Measurements from ENCODE around the gene N4BP3.
"Not testable (repeated sequence)": the region's sequence is repeated elsewhere in the genome, so short reads cannot be mapped to it uniquely, and the experiment has no call there.

N4BP3 gene

GRCh38 chr5:178122346-178122745 lies 9.0 kb downstream of the N4BP3 start:
- DNase-seq (ENCODE audit: low read depth), result no peak

- no peak for DNase-seq (ENCODE audit: low read depth)
These were observed 10.0 kb downstream of the N4BP3 start for GRCh38 chr5:178123094-178123965.

- no peak for DNase-seq (ENCODE audit: low read depth)
These were observed 10.9 kb downstream of the N4BP3 start for GRCh38 chr5:178123966-178124925.

DNA sequence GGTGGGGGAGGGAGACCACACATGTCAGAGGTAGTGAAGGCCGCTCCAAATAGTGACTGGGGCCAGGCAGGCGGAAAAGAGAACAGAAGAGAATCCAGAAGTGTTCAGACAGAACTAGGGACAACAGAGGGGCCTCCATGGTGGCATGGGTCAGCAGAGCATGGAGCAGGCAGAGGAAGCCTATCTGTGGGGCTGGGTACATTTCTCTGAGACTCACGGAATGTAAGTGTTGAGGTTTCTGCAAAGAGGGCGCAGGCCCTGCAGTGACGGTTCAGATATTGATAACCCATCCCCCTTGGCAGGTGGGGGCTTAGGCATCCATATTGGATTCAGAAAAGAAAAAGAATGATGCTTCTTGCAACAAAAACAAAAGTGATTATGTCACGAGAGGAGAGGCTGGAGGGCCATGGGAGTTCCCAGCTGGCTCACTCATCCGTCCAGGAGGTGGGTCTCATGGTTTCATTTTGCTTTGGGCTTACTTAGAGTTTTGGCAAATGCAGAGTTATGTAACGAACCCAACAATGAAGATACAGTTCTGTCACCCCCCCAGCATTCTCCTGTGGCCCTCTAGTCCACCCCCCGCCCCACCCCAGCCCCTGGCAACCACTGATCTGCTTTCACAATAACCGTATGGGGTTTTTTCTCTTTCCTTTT lies 12.0 kb downstream of the N4BP3 start:
- DNase-seq (ENCODE audit: low read depth), result no peak

DNA sequence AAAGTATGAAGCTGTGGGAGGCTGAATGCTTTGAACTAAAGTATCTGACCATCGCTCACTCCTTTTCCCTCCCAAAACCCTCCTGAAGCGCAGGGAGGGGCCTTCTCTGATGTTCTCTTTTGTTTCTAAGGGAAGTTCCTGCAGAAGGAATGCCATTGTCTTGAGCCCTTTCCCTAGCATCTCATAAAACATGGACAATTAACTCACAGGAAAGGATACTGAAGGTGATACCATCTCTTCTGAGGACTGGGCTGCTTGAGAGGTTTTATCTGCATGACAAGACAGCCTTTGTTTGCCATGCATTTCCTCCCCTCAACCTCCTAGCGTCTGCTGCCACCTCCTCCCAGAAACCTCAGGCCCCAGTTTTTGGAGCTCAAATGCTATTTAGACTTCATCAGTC lies 13.2 kb downstream of the N4BP3 start:
- no peak for DNase-seq (ENCODE audit: low read depth)

GRCh38 chr5:178127300-178128009 lies 14.1 kb downstream of the N4BP3 start:
- not testable (repeated sequence) for DNase-seq (ENCODE audit: low read depth)

DNA sequence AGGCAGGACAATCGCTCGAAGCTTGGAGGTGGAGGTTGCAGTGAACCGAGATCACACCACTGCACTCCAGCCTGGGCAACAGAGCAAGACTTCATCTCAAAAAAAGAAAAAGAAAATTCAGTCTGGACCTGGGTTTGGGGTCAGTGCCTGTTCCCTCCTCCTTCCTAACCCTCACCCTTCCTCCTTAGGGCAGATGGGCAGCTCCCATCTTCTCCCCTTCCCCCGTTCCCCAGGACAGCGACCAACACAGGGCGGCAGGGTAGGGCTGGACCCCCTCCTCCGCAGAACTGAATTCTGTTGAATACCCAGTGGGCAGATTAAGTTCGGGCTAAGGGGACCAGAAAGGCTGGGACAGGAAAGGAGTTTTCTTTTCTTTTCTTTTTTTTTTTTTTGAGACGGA lies 16.0 kb downstream of the N4BP3 start:
- DNase-seq (ENCODE audit: low read depth), result no peak

DNA sequence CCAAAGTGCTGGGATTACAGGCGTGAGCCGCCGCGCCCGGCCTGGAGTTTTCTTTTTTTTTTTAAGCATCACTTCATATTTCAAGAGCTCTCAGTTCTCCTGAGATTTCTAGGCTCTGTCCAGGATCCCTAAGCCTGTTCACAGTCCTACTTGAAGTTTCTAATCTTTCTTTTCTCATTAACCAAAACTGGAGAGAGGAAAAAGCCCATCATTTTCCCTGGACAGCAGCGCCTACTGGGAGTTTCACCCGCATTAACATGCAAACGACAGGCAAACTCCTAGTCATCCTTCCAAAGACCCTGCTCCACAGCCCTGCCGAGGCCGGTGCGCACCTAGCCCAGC lies 16.9 kb downstream of the N4BP3 start:
- DNase-seq (ENCODE audit: low read depth), result not testable (repeated sequence)

GRCh38 chr5:178130576-178131445 lies 17.5 kb downstream of the N4BP3 start, which contains the start of gene RMND5B:
RMND5B (plus strand) TSS chr5:178131014; CDS start chr5:178138120, 7,106 bp downstream.
- DNase-seq (ENCODE audit: low read depth), result no peak

DNA sequence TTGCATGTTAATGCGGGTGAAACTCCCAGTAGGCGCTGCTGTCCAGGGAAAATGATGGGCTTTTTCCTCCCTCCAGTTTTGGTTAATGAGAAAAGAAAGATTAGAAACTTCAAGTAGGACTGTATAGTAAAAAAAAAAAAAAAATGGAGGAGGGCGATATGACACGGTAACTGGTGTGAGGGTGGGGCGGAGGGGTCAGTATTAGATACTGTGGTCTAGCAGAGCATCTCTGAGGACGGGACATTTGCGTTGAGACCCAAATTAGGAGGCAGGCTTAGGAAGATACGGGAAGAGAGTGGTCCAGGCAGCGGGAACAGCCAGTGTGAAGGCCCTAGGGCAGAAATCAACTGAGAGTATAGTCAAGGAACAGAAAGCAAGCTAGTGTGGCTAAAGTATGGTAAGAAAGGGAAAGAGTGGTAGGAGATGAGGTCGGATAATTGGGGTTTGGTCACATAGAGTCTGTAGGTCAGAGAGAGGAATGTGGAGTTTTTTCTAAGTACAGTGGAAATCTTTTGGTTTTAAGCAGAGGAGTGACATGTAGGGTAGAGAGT lies 18.2 kb downstream of the N4BP3 start:
- no peak for DNase-seq (ENCODE audit: low read depth)

DNA sequence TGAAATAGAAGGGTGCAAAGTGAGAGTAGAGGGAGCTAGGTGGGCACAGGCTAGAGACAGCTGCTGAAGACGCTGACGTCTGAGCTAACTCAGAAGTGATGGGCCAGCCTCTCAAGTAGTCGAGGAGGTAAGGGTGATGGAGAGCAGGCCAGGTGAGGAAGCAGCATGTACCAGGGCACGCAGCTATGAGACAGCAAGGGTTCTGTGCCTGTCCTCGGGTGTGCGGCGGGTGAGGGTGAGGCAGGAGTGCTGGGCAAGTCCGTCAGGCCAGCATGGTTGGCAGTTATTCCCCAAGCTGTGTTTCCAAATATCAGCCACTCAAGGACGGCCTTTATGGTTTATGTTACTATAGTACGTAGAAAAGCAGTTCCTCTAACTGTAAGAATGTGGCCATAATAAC lies 23.7 kb downstream of the N4BP3 start:
- no peak for DNase-seq (ENCODE audit: low read depth)

DNA sequence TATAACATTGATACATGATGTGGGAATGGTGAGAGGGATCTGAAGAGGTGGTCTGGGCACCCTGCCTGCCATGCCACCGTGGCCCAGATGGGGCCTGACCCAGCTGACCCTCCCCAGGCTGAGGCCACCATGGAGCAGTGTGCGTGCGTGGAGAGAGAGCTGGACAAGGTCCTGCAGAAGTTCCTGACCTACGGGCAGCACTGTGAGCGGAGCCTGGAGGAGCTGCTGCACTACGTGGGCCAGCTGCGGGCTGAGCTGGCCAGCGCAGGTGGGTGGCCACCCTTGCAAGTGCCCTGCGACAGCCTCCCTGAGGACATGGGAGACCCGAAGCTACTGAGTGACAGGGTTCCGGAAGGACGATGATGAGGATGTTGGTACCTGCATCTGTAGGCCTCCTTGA lies 24.7 kb downstream of the N4BP3 start:
- DNase-seq (ENCODE audit: low read depth), result no peak

DNA sequence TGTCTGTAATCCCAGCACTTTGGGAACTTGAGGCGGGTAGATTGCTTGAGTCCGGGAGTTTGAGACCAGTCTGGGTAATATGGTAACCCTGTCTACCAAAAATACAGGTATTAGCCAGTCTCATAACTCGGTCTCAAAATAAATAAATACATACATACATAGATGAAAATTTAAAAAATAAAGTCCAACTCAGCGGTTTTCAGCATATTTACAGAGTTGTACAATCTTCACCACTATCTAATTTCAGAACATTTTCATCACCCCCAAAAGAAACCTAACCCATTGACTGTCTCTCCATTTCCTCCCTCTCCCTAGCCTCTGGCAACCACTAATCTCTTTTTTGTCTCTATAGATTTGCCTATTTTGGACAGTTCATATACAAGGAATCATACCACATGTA lies 28.2 kb downstream of the N4BP3 start:
- DNase-seq (ENCODE audit: low read depth), result no peak

DNA sequence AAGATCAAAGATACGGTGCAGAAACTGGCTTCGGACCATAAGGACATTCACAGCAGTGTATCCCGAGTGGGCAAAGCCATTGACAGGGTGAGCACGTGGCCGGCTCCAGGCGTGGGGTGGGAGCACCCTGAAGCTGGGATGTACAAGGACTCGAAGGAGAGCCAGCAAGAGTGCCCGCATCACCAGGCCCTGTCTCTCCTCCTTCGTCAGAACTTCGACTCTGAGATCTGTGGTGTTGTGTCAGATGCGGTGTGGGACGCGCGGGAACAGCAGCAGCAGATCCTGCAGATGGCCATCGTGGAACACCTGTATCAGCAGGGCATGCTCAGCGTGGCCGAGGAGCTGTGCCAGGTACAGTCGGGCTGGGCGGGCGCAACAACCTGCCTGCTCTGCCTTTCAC lies 29.3 kb downstream of the N4BP3 start:
- DNase-seq (ENCODE audit: low read depth), result no peak

DNA sequence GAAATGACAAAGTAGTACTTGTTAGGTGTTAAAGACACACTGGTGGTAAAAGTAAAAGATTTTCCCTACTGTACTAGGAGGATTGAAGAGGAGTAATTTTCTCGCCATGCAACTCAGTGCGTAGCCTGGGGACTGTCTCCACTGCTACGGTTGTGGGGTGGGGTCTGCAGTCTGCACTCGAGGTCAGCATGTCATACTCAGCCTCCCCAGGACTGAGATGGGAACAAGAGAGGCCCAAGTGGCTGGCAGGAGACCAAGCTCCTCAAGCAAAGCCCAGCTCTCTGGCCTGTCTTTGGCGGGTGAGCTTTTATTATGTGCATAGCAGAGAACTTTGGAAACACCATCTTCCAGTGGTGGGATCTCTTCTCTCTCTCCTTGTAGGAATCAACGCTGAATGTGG lies 29.9 kb downstream of the N4BP3 start:
- DNase-seq (ENCODE audit: low read depth), result no peak

GRCh38 chr5:178143901-178144300 lies 30.6 kb downstream of the N4BP3 start:
- no peak for DNase-seq (ENCODE audit: low read depth)

GRCh38 chr5:178145965-178146820 lies 32.9 kb downstream of the N4BP3 start:
- DNase-seq (ENCODE audit: low read depth), result peak; percentile 59

GRCh38 chr5:178147406-178147805 lies 34.1 kb downstream of the N4BP3 start:
- no peak for DNase-seq (ENCODE audit: low read depth)

- DNase-seq (ENCODE audit: low read depth), result no peak
These were observed 36.0 kb downstream of the N4BP3 start for GRCh38 chr5:178149199-178149932.
